Daoy (cell line): ENCODE results near the gene ITGA11. TPM values are rescaled to one million over a fixed set of nuclear protein-coding genes. Genes with fewer than 3 reads are reported as not detected.
A peak's percentile ranks its signal among the peaks of the same experiment; 100 is the strongest.

Source experiments
- DNase-seq: peaks from one replicate; pipeline ENCODE4 v3.0.0-alpha.2; 2015; ENCODE audit warnings: low read depth
- total RNA-seq: library from RNA; depleted of rRNA; stranded (reverse); fragments of >200 nt; shearing (Covaris generic); gene quantifications from 2 replicates; pipeline ENCODE4 v1.2.3, GENCODE V29; 2014

Gene ITGA11
- total RNA-seq, 1 experiment from 2014 or later, result 11.4 TPM

- peak; percentile 97 for DNase-seq
These were observed 77.0 kb downstream of the ITGA11 start for GRCh38 chr15:68354923-68355322.

GRCh38 chr15:68354268-68354667 lies 77.7 kb downstream of the ITGA11 start:
- DNase-seq, result peak; percentile 56

- no peak for DNase-seq
These were observed 78.4 kb downstream of the ITGA11 start for GRCh38 chr15:68353421-68354135.

- peak; percentile 96 for DNase-seq
These were observed 79.4 kb downstream of the ITGA11 start for GRCh38 chr15:68352401-68353062.

GRCh38 chr15:68349151-68349550 lies 82.8 kb downstream of the ITGA11 start:
- DNase-seq, result no peak

- no peak for DNase-seq
These were observed 83.4 kb downstream of the ITGA11 start for GRCh38 chr15:68348606-68349005.

- peak; percentile 58 for DNase-seq
These were observed 83.9 kb downstream of the ITGA11 start for GRCh38 chr15:68348081-68348480.

GRCh38 chr15:68347392-68347791 lies 84.6 kb downstream of the ITGA11 start:
- peak; percentile 70 for DNase-seq

GRCh38 chr15:68346979-68347378 lies 85.0 kb downstream of the ITGA11 start:
- DNase-seq, result no peak

- DNase-seq, result no peak
These were observed 86.5 kb downstream of the ITGA11 start for GRCh38 chr15:68345481-68345880.

- DNase-seq, result no peak
These were observed 87.4 kb downstream of the ITGA11 start for GRCh38 chr15:68344600-68344999.

GRCh38 chr15:68343579-68344225 lies 88.3 kb downstream of the ITGA11 start:
- DNase-seq, result no peak

GRCh38 chr15:68341760-68342725 lies 89.9 kb downstream of the ITGA11 start:
- no peak for DNase-seq

GRCh38 chr15:68340726-68341671 lies 91.0 kb downstream of the ITGA11 start:
- no peak for DNase-seq

- DNase-seq, result no peak
These were observed 92.5 kb downstream of the ITGA11 start for GRCh38 chr15:68339481-68339880.

- no peak for DNase-seq
These were observed 94.1 kb downstream of the ITGA11 start for GRCh38 chr15:68337826-68338225.

- no peak for DNase-seq
These were observed 95.4 kb downstream of the ITGA11 start for GRCh38 chr15:68336516-68336915.

- no peak for DNase-seq
These were observed 96.3 kb downstream of the ITGA11 start for GRCh38 chr15:68335655-68336054.

GRCh38 chr15:68335251-68335650 lies 96.7 kb downstream of the ITGA11 start:
- DNase-seq, result peak; percentile 80

- DNase-seq, result peak; percentile 68
These were observed 97.3 kb downstream of the ITGA11 start for GRCh38 chr15:68334661-68335124.
